Measurements from ENCODE around the gene JPT2.

DNA sequence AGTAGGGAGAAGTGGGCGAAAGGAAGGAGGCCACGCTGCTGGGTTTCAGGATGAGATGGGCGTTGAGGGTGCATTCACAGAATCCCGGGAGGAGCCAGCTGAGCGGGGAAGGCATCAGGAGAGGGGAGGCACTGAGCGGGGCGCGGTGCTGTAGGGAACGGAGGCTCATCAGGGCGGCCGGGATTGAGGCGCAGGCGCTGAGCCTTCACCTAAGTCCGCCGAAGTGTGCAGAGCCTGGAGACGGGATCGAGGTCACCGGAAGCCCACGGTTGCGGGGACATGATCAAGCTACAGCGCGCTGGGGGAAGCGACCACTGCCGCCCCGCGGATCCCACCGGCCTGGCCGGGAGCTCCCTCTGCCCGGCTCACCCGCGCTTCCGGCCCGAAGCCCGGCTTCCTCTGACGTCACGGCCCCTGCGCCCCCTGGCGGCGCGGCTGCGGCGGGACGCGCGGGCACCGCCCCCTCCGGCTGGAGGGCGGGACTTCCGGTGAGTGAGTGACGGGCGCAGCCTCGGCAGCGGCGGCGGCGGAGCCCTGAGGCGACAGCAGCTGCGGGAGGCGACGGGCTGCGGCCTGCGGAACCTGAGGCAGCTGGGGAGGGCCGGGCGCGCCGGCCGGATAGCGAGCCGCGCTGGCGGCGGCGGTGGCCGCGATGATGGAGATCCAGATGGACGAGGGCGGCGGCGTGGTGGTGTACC is 27.8 kb downstream of the JPT2 start, which contains the start of gene MAPK8IP3:
- TF ChIP-seq CTCF (IDR thresholded peaks at IDR 0.05) = peak; percentile 98 to 100 (median 100)
- peak; percentile 94 for TF ChIP-seq POLR2A (IDR thresholded peaks at IDR 0.05)
- TF ChIP-seq POLR2AphosphoS5 (IDR thresholded peaks at IDR 0.05) = peak; percentile 64

Measured in prostate gland (tissue), 2 donors.